ENCODE measurements around the gene CYTL1.

Gene CYTL1

DNA sequence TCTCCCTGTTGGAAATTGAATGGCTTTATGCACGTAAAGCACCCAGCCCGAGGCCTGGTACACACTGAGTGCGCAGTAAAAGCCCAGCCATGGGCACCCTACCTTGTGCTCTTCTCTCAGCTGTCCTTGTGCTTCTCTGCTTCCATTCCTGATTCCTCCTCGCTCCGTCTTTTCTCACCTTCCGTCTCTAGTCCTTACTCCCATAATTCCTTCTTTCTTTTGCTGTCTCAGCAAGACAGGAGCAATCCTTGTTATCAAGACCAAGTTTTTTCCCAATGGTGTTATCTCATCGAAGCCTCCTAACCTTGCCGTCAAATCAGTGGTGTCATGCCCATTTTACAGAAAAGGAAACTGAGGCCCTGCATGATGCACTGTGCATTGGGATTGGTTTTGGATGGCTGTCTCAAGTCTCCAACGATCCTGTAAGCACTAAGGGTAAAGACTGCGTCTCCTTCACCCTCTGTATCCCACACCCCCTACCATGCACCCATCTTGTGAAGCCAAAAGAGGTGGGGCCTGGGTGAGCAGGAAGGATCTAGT, 30.1 kb downstream of the CYTL1 start:
- TF ChIP-seq POLR2A (IDR thresholded peaks at IDR 0.05; ENCODE audit: extremely low read depth, insufficient read length) (no peak), MYC (IDR thresholded peaks at IDR 0.05; ENCODE audit: low read depth, low read length) (no peak)
- TF ChIP-seq, protein P1, sequence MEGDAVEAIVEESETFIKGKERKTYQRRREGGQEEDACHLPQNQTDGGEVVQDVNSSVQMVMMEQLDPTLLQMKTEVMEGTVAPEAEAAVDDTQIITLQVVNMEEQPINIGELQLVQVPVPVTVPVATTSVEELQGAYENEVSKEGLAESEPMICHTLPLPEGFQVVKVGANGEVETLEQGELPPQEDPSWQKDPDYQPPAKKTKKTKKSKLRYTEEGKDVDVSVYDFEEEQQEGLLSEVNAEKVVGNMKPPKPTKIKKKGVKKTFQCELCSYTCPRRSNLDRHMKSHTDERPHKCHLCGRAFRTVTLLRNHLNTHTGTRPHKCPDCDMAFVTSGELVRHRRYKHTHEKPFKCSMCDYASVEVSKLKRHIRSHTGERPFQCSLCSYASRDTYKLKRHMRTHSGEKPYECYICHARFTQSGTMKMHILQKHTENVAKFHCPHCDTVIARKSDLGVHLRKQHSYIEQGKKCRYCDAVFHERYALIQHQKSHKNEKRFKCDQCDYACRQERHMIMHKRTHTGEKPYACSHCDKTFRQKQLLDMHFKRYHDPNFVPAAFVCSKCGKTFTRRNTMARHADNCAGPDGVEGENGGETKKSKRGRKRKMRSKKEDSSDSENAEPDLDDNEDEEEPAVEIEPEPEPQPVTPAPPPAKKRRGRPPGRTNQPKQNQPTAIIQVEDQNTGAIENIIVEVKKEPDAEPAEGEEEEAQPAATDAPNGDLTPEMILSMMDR (IDR thresholded peaks at IDR 0.05; ENCODE audit: low read depth, low read length) = no peak
- TF ChIP-seq, protein P2, sequence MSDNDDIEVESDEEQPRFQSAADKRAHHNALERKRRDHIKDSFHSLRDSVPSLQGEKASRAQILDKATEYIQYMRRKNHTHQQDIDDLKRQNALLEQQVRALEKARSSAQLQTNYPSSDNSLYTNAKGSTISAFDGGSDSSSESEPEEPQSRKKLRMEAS (IDR thresholded peaks at IDR 0.05; ENCODE audit: low read depth, low read length) = no peak
- no peak overlapping the region for H3K4me3 ChIP-seq (ENCODE audit: low read depth, low read length)
- DNase-seq (ENCODE audit: low read depth) = no peak

GRCh38 chr4:4987656-4988055, 31.6 kb downstream of the CYTL1 start:
- no peak for DNase-seq (ENCODE audit: low read depth)
- TF ChIP-seq MYC (IDR thresholded peaks at IDR 0.05; ENCODE audit: low read depth, low read length) (no peak), POLR2A (IDR thresholded peaks at IDR 0.05; ENCODE audit: extremely low read depth, insufficient read length) (no peak)
- TF ChIP-seq, protein P2 (IDR thresholded peaks at IDR 0.05; ENCODE audit: low read depth, low read length) = no peak
- TF ChIP-seq, protein P1 (IDR thresholded peaks at IDR 0.05; ENCODE audit: low read depth, low read length) = no peak
- no peak overlapping the region for H3K4me3 ChIP-seq (ENCODE audit: low read depth, low read length)

GRCh38 chr4:4986841-4987240, 32.4 kb downstream of the CYTL1 start:
- TF ChIP-seq MYC (IDR thresholded peaks at IDR 0.05; ENCODE audit: low read depth, low read length) = no peak
- TF ChIP-seq, protein P1 (IDR thresholded peaks at IDR 0.05; ENCODE audit: low read depth, low read length) = no peak
- TF ChIP-seq, protein P2 (IDR thresholded peaks at IDR 0.05; ENCODE audit: low read depth, low read length) = no peak
- no peak for TF ChIP-seq POLR2A (IDR thresholded peaks at IDR 0.05; ENCODE audit: extremely low read depth, insufficient read length)
- DNase-seq (ENCODE audit: low read depth) = no peak
- H3K4me3 ChIP-seq (ENCODE audit: low read depth, low read length) = no peak overlapping the region

DNA sequence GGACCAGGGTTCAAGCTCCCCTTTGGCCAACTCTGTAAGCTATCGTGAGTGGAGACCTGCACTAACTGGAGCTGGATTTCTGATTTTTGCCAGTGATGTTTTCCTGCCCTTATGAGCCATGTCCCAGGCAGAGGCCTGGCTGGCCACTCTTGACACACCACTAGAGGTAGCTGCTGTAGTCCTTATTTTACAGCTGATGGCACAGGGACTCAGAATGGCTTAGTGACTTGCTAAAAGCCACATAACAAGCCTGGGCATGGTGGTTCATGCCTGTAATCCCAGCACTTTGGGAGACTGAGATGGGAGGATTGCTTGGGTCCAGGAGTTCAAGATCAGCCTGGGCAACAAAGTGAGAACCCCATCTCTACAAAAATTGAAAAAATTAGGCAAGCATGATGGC, 33.4 kb downstream of the CYTL1 start:
- DNase-seq (ENCODE audit: low read depth) = peak; percentile 57

DNA sequence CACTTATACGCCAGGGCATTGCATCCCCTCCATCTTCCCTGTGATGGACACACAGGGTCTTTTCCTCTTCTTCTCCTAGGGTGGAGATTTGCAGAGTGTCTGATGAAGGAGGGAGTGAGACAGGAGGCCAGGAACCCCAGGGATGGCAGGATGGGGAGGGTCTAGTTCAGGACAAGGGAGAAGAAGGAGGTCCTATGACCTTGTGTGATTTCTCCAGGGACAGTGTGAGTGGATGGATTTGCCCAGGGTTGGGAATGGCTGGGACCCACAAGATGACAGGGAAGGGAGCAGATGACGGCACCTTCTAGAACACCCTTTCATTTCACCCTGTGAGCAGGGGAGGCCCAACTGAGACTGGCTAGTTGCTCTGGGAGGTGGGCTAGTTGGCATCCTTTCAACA, 34.2 kb downstream of the CYTL1 start:
- TF ChIP-seq MYC (IDR thresholded peaks at IDR 0.05; ENCODE audit: low read depth, low read length) (no peak), POLR2A (IDR thresholded peaks at IDR 0.05; ENCODE audit: extremely low read depth, insufficient read length) (no peak)
- TF ChIP-seq, protein P1 (IDR thresholded peaks at IDR 0.05; ENCODE audit: low read depth, low read length) = no peak
- TF ChIP-seq, protein P2 (IDR thresholded peaks at IDR 0.05; ENCODE audit: low read depth, low read length) = no peak
- DNase-seq (ENCODE audit: low read depth) = no peak
- H3K4me3 ChIP-seq (ENCODE audit: low read depth, low read length) = no peak overlapping the region

More for the DNA sequence above, 33.4 kb downstream of the CYTL1 start:
- no peak overlapping the region for H3K4me3 ChIP-seq (ENCODE audit: low read depth, low read length)
- TF ChIP-seq, protein P1 (IDR thresholded peaks at IDR 0.05; ENCODE audit: low read depth, low read length) = peak; percentile 62
- no peak for TF ChIP-seq POLR2A (IDR thresholded peaks at IDR 0.05; ENCODE audit: extremely low read depth, insufficient read length)

GRCh38 chr4:4984186-4984585, 35.1 kb downstream of the CYTL1 start:
- no peak overlapping the region for H3K4me3 ChIP-seq (ENCODE audit: low read depth, low read length)
- TF ChIP-seq MYC (IDR thresholded peaks at IDR 0.05; ENCODE audit: low read depth, low read length) (no peak), POLR2A (IDR thresholded peaks at IDR 0.05; ENCODE audit: extremely low read depth, insufficient read length) (no peak)
- TF ChIP-seq, protein P2 (IDR thresholded peaks at IDR 0.05; ENCODE audit: low read depth, low read length) = no peak
- TF ChIP-seq, protein P1 (IDR thresholded peaks at IDR 0.05; ENCODE audit: low read depth, low read length) = no peak
- no peak for DNase-seq (ENCODE audit: low read depth)

Measured in NB4 (cell line).